GM18517 (cell line): ENCODE measurements around the gene NDFIP1.
"Not testable (repeated sequence)": the region's sequence is repeated elsewhere in the genome, so short reads cannot be mapped to it uniquely, and the experiment has no call there.

Experiments used
- ATAC-seq: cut with Tn5 transposase; IDR thresholded peaks from one replicate; pipeline ENCODE4 v1.9.1; 2021; ENCODE audit warnings: mild to moderate bottlenecking, moderate library complexity; ENCODE audit not compliant: unreplicated experiment

Gene NDFIP1

GRCh38 chr5:142151436-142152383 is 43.1 kb downstream of the NDFIP1 start:
- ATAC-seq, result no peak

GRCh38 chr5:142152384-142152732 is 43.8 kb downstream of the NDFIP1 start:
- ATAC-seq, result no peak

DNA sequence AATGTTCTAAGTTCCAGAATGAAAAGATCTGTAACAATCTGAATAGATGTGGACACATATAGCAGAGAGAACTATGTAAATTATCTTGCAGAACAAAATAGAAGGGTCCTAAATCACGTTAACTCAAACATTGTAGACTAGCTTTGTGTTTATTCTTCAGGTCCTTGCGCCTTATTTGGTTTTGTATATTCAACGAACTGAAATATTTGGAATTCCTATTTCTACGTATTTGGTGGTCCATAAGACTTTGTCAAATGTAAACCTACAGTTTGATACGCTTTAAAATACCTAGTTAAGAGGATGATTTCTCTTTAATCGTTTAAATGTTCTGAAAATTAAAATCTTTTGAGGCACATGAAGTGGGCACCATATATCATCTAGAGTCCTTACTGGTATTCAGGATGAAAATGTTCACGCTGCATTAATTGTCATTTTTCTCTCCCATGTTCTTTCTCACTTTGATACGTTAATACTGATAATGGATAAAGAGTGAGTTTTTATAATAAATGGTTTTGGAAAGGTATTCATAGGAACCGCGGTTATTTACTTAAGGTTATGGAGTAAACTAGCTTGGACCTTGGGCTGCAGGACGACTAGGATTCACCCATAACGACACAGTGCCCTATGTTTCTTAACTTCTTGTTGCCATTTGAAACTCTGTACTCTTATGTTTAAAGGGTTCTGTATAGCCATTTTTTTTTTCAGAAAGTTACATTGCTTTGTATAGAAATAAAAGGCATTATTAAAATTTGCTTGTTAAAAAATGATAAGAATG is 45.3 kb downstream of the NDFIP1 start:
- no peak for ATAC-seq

DNA sequence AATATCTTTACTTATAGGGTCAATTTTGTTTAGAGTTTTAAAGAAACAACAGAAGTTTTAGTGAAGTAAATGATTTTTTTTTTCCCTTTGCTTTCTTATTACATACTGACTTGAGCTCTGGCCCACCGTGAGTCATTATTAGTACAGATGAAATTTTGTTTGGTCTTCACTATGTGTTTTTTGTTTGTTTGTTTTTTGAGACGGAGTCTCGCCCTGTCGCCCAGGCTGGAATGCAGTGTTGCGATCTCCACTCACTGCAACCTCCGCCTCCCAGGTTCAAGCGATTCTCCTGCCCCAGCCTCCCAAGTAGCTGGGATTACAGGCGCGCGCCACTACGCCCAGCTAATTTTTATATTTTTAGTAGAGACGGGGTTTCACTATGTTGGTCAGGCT is 45.9 kb downstream of the NDFIP1 start:
- ATAC-seq, result not testable (repeated sequence)

- no peak for ATAC-seq
Observed at GRCh38 chr5:142156839-142157463, 48.4 kb downstream of the NDFIP1 start.

DNA sequence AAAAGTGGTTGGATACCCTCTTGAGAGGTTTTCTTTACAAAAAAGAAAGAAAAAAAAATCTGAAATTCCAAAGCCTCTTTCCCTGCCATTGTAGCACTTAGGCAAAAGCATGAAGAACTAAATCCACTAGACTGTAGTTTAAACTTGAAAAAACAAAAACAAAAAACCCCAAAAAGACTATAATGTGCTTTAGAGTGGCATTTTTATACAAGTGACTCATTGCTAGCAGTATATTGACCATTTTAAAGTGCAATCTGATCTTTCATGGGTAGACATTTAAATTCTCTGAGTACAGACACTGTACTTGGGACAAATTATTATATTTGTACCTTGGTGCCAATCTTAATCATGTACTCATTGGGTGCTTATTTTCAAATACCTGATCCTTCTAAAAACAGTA is 50.8 kb downstream of the NDFIP1 start:
- ATAC-seq, result no peak

DNA sequence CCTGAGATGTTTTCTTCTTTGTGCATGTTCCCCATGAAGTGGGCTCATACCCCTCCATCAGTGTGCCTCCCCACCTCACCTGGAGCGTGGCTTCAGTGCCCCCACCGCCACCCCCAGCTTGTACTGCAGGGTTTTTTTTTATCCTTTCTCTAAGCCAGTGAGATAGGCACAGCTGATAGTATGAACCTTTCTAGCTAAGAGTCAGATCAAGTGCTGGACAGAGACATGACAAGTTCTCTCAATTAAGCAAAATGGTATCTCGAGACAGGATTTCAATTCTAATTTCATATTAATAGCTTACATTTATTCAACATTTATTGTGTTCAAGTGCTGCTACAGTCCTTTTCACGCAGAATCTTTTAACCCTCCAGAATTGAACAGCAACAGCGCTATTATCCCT is 55.7 kb downstream of the NDFIP1 start:
- no peak for ATAC-seq

- no peak for ATAC-seq
Observed at GRCh38 chr5:142166754-142167153, 58.2 kb downstream of the NDFIP1 start.

GRCh38 chr5:142167458-142167857 is 58.9 kb downstream of the NDFIP1 start:
- no peak for ATAC-seq

DNA sequence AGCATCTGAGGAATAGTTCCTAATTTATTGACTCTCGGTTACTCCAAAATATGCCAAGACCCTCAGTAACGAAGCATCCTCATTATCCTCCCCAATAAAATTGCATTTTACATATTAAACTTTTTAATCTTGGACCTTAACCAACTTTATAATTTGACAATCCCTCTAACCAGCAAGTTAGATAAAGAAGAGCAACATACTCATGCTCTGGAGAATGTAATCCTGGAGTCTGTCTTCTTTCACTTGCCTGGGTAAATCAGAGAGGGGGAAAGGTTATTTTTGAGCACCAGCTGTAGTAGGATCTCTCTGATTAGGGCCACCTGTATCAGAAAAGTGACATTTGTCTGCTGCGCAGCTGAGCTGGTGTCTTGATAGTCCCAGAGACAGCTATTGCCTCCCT is 59.8 kb downstream of the NDFIP1 start:
- no peak for ATAC-seq

DNA sequence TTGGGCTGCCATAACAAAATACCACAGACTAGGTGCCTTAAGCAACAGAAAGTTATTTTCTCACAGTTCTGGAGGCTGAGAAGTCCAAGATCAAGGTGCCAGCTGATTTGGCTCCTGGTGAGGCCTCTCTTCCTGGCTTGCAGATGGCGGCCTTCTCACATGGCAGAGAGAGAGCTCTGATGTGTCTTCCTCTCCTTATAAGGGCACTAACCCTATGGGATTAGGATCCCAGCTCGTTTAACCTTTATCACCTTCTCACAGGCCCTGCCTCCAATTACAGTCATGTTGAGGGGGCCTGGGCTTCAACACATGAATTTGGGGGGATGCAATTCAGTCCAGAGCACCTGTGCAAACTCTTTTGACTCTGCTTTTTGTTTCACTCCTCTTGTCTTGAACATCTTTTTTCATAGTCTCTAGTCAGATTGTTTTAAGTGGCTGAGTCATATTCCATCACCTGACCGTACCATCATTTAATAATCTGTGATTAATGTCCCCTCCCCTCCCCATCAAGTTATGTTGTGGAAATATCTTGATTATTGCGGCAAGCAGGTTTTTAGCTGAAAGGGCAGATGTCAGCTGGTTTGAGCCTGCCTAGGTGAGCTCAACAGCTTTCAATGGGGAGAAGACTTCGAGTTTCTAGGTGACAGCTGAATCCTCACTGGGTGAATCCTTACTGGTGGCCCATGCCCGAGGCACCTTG is 61.8 kb downstream of the NDFIP1 start:
- ATAC-seq, result no peak

DNA sequence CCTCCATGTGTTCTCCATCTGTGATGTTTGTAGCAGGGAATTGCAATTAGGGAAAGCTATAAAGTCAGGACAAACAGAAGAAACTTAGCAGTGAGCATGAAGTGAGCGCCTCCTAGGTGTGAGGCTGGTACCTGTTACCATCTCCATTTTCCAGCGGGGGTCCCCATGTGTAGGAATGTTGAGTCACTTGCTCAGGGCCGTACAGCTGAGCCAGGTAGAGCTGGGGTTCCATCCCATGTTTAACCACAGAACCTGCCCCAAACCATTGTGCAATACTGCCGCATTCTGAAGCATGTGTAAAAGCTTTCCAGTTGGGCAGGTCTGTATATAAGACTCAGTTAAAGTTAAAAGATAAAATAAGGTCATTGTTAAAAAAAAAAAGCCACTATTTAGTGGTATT is 62.7 kb downstream of the NDFIP1 start:
- ATAC-seq, result no peak

GRCh38 chr5:142175039-142175438 is 66.5 kb downstream of the NDFIP1 start:
- ATAC-seq, result no peak

DNA sequence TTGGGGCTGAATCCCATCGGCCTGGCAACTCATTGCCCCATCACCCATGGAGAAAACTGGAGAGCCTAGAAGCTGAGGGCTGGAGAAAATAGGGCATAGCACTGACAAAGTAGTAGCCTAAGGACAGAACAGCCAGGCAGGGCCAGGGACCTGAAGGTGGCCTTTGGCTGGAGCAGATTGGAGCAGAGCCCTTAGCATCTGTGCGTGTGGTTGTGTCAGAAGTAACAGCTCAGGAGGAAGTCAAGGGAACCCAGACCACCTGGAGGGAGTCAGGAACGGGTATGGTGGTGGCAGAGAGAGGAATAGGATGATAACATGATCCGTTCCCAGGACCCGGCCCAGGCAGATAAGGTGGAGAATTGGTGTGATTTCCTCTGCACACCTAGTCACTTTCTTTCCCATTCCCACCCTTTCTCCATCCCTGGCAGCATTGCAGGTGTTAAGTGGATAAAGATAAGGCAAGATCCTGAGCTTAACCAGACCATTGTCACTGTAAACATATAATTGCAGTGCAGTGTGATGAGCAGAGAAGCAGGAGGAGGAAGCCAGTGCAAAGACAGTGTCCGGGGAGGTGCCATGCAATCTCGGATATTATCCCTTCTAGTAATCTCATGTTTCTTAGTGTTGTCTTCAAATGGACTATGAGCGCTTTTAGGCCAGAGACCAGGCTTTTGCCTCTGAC is 67.0 kb downstream of the NDFIP1 start:
- no peak for ATAC-seq

- no peak for ATAC-seq
Observed at GRCh38 chr5:142176255-142176654, 67.7 kb downstream of the NDFIP1 start.

DNA sequence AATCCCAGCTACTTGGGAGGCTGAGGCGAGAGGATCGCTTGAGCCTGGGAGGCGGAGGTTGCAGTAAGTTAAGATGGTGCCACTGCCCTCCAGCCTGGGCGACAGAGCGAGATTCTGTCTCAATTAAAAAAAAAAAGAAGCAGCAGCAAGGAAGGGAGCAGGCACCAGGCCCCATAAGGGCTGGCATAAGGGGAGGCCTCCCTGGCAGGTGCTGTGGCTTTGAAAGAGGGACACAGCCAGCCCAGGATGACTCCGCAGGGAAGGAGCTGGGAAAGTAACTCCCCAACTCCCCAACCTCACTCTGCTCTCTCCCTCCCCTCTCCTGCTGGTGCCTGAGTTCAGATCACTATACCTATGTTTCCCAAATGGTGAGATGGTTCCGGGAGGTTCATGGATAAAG is 70.1 kb downstream of the NDFIP1 start:
- no peak for ATAC-seq

DNA sequence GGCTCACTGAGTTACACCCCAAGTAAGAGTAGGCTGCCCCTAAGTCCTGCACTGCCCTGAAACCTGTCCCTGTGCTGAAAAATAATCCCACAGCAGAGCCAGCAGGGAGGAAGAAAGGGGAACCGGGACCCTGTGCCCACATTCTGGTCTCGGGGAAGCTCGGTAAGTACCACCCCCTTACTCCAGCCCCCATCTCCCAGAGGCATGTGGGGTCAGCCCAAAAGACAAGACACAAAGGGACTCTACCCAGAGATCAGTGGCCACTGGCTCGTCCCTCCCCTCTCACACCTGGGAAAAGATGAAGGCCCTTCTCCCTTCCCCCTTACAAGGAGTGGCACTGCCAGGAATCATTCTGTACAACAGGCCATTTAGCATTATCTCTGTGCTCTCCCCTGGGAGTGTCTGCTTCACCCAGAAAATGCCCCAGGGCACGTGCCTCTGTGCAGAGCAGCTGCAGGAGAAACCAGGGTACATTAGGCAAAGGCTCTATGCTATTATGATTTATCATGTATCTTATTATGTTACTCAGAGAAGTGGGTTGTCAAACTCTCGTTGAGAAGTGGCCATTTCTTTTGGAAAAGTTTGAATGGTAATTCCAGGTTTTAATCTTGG is 71.3 kb downstream of the NDFIP1 start:
- no peak for ATAC-seq

- no peak for ATAC-seq
Observed at GRCh38 chr5:142181096-142181495, 72.5 kb downstream of the NDFIP1 start.

- no peak for ATAC-seq
Observed at GRCh38 chr5:142181547-142182163, 73.1 kb downstream of the NDFIP1 start.

DNA sequence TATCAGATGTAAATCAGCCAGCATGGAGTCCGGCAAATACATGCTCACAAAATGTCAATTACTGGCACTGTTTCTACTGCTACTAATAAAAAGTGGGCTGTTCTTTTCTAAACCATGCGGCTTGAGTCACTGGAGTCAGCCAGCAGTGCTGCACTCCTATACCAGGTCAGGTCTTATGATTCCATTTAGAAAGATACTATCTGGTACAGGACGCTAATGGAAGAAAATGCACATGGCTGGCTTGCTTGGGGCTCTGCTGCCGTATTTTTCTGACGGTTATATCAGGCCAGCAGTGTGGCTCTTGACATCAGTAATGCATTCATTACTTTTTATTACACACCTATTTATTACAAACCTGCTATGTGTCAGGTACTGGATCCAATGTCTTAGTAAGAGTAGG is 74.3 kb downstream of the NDFIP1 start:
- ATAC-seq, result no peak
